GM12891 (cell line): ENCODE results near the gene WIPI1.
A peak's percentile ranks its signal among the peaks of the same experiment; 100 is the strongest.

Source experiments
- DNase-seq: peaks from one replicate; pipeline ENCODE4 v3.0.0; 2011; ENCODE audit warnings: low spot score; ENCODE audit not compliant: insufficient read length
- FAIRE-seq: peaks from 2 replicates; lab custom pipeline; 2011; peaks lifted over from hg19 to GRCh38; lab: Jason Lieb, UNC
- PAX5 ChIP-seq: IDR thresholded peaks from 2 replicates; pipeline ENCODE4 v1.6.1; 2011; ENCODE audit warnings: low read length, moderate library complexity, mild to moderate bottlenecking; ENCODE audit not compliant: insufficient read depth, severe bottlenecking
- POLR2A ChIP-seq: IDR thresholded peaks from 2 replicates; pipeline ENCODE4 v1.6.1; 2011; ENCODE audit warnings: low read depth, low read length, control low read depth
- POLR2AphosphoS5 ChIP-seq: IDR thresholded peaks from 2 replicates; pipeline ENCODE4 v1.6.1; 2011; ENCODE audit warnings: low read depth, low read length, control low read depth
- POU2F2 ChIP-seq: IDR thresholded peaks from 2 replicates; pipeline ENCODE4 v1.6.1; 2011; ENCODE audit warnings: low read depth, mild to moderate bottlenecking, control low read depth, low read length, moderate library complexity
- SPI1 ChIP-seq: IDR thresholded peaks from 2 replicates; pipeline ENCODE4 v1.6.1; 2011; ENCODE audit warnings: low read depth, low read length, control low read depth
- TAF1 ChIP-seq: IDR thresholded peaks from 2 replicates; pipeline ENCODE4 v1.6.1; 2011; ENCODE audit warnings: low read depth, low read length, control low read depth

Gene WIPI1

GRCh38 chr17:68437979-68438822 is 19.1 kb downstream of the WIPI1 start:
- no peak for DNase-seq

GRCh38 chr17:68435876-68436842 is 21.1 kb downstream of the WIPI1 start:
- FAIRE-seq, result peak; percentile 87
- no peak for TF ChIP-seq POU2F2
- no peak for TF ChIP-seq POLR2A
- TF ChIP-seq TAF1, result no peak
- TF ChIP-seq PAX5, result no peak
- TF ChIP-seq SPI1, result no peak
- TF ChIP-seq POLR2AphosphoS5, result no peak
- DNase-seq, result no peak

More at GRCh38 chr17:68437979-68438822, 19.1 kb downstream of the WIPI1 start:
- 0 out of 2 replicates have a peak, but pooled peaks have one; percentile 18 for TF ChIP-seq TAF1
- peak; percentile 22; the same call in 1 of the 2 replicates for TF ChIP-seq POU2F2
- no peak for TF ChIP-seq PAX5
- TF ChIP-seq SPI1, result peak; percentile 83
- peak; percentile 87 for FAIRE-seq

- TF ChIP-seq SPI1 (no peak), POU2F2 (no peak)
- no peak for DNase-seq
- FAIRE-seq, result no peak
These were observed 21.9 kb downstream of the WIPI1 start for GRCh38 chr17:68435361-68435760.

- no peak for TF ChIP-seq TAF1
- TF ChIP-seq POLR2A, result no peak
- TF ChIP-seq POU2F2, result no peak
- no peak for TF ChIP-seq POLR2AphosphoS5
- TF ChIP-seq SPI1, result no peak
- no peak for TF ChIP-seq PAX5
- no peak for DNase-seq
- no peak for FAIRE-seq
These were observed 23.3 kb downstream of the WIPI1 start for GRCh38 chr17:68433911-68434508.

GRCh38 chr17:68433211-68433610 is 24.1 kb downstream of the WIPI1 start:
- DNase-seq (no peak), FAIRE-seq (no peak)
- TF ChIP-seq PAX5 (no peak), TAF1 (no peak), POLR2A (no peak), POU2F2 (no peak), SPI1 (no peak)

GRCh38 chr17:68432086-68432864 is 25.0 kb downstream of the WIPI1 start:
- FAIRE-seq (no peak), DNase-seq (no peak)
- TF ChIP-seq SPI1 (no peak), POLR2A (no peak), POU2F2 (no peak)

GRCh38 chr17:68431661-68432071 is 25.6 kb downstream of the WIPI1 start:
- FAIRE-seq (no peak), DNase-seq (no peak)
- no peak for TF ChIP-seq TAF1

GRCh38 chr17:68431045-68431608 is 26.2 kb downstream of the WIPI1 start:
- DNase-seq, result no peak
- FAIRE-seq, result no peak
- TF ChIP-seq SPI1 (no peak), PAX5 (no peak), POLR2A (no peak), POU2F2 (no peak), TAF1 (no peak), POLR2AphosphoS5 (no peak)

GRCh38 chr17:68429881-68430280 is 27.4 kb downstream of the WIPI1 start:
- no peak for DNase-seq
- FAIRE-seq, result no peak
- no peak for TF ChIP-seq POLR2AphosphoS5
- no peak for TF ChIP-seq SPI1
